DND-41 (cell line): ENCODE measurements around the gene CLDN34.

Experiments used
- ATAC-seq: fragments of 200-7000 bp; cut with Tn5 transposase; 3 replicates; pipeline ENCODE4 v1.9.1; 2021; ENCODE audit warnings: low read depth; ENCODE audit not compliant: insufficient read depth
- DNase-seq: peaks from one replicate; pipeline ENCODE4 v3.0.0-alpha.2; 2020
- H2AFZ ChIP-seq: 2 replicates; pipeline ENCODE4 v1.6.0; 2012; ENCODE audit warnings: low read depth, low read length
- H3K27ac ChIP-seq: 2 replicates; pipeline ENCODE4 v1.5.1; 2012; ENCODE audit warnings: low read length, inconsistent platforms
- H3K27me3 ChIP-seq: fragments of 200-600 bp; sonication (generic); 2 replicates; pipeline ENCODE4 v1.6.0; 2012; ENCODE audit warnings: low read length, mild to moderate bottlenecking, inconsistent platforms; ENCODE audit not compliant: insufficient read depth, poor library complexity
- H3K36me3 ChIP-seq: 2 replicates; pipeline ENCODE4 v1.5.1; 2012; ENCODE audit warnings: low read length, inconsistent platforms; ENCODE audit not compliant: insufficient read depth
- H3K4me1 ChIP-seq: 2 replicates; pipeline ENCODE4 v1.5.1; 2012; ENCODE audit warnings: mild to moderate bottlenecking, low read length; ENCODE audit not compliant: insufficient read depth
- H3K4me2 ChIP-seq: 2 replicates; pipeline ENCODE4 v1.6.0; 2012; ENCODE audit warnings: mild to moderate bottlenecking, moderate library complexity, low read length, inconsistent platforms; ENCODE audit not compliant: insufficient read depth
- H3K4me3 ChIP-seq, 2 experiments: fragments of 200-600 bp in 1 of 2; shearing (Covaris generic) in 1 of 2; 2 replicates each; pipeline ENCODE4 v1.5.1; 2012 to 2016; ENCODE audit warnings: inconsistent platforms in 2 of 2, low read length in 2 of 2, mild to moderate bottlenecking in 2 of 2, low read depth in 1 of 2, moderate library complexity in 1 of 2
- H3K79me2 ChIP-seq: 2 replicates; pipeline ENCODE4 v1.6.0; 2012; ENCODE audit warnings: low read length, inconsistent platforms; ENCODE audit not compliant: insufficient read depth
- H3K9ac ChIP-seq: 2 replicates; pipeline ENCODE4 v1.6.0; 2012; ENCODE audit warnings: low read depth, mild to moderate bottlenecking, inconsistent platforms, low read length, moderate library complexity
- H3K9me3 ChIP-seq: 2 replicates; pipeline ENCODE4 v1.5.1; 2012; ENCODE audit warnings: low read length, moderate library complexity, mild to moderate bottlenecking, inconsistent platforms; ENCODE audit not compliant: insufficient read depth, severe bottlenecking
- H4K20me1 ChIP-seq: 2 replicates; pipeline ENCODE4 v1.6.0; 2012; ENCODE audit warnings: low read length; ENCODE audit not compliant: insufficient read depth
- CTCF ChIP-seq: IDR thresholded peaks from 2 replicates; pipeline ENCODE4 v1.5.1; 2012; ENCODE audit warnings: borderline replicate concordance, low read length, moderate library complexity, mild to moderate bottlenecking; ENCODE audit not compliant: poor library complexity, severe bottlenecking; ENCODE audit errors: extremely low read depth
- EZH2 ChIP-seq: IDR thresholded peaks from 3 replicates; pipeline ENCODE4 v1.6.1; 2012; ENCODE audit warnings: borderline replicate concordance, low read depth, mild to moderate bottlenecking, moderate library complexity, low read length, inconsistent platforms; ENCODE audit not compliant: severe bottlenecking

Gene CLDN34

GRCh38 chrX:9958183-9958582, 9.0 kb upstream of the CLDN34 start:
- H3K9ac ChIP-seq = no peak overlapping the region
- H3K4me2 ChIP-seq = no peak overlapping the region
- no peaks in the 10 kb centered on the region for H3K4me1 ChIP-seq
- TF ChIP-seq CTCF (no peak), EZH2 (no peak)
- H4K20me1 ChIP-seq = no peaks in the 10 kb centered on the region
- no peak overlapping the region for H3K27ac ChIP-seq
- ATAC-seq (no peak), DNase-seq (no peak)
- no peaks in the 10 kb centered on the region for H3K9me3 ChIP-seq
- no peaks in the 10 kb centered on the region for H3K79me2 ChIP-seq
- no peaks in the 10 kb centered on the region for H3K27me3 ChIP-seq
- no peak overlapping the region for H2AFZ ChIP-seq
- H3K4me3 ChIP-seq = no peak overlapping the region
- H3K36me3 ChIP-seq = no peaks in the 10 kb centered on the region

- Histone ChIP-seq H3K9me3 (no peaks in the 10 kb centered on the region), H3K9ac (no peak overlapping the region), H4K20me1 (no peaks in the 10 kb centered on the region), H2AFZ (no peak overlapping the region), H3K4me2 (no peak overlapping the region), H3K4me3 (no peak overlapping the region), H3K27ac (no peak overlapping the region), H3K27me3 (no peaks in the 10 kb centered on the region), H3K36me3 (no peaks in the 10 kb centered on the region), H3K4me1 (no peaks in the 10 kb centered on the region), H3K79me2 (no peaks in the 10 kb centered on the region)
- TF ChIP-seq EZH2 (no peak), CTCF (no peak)
- ATAC-seq (no peak), DNase-seq (no peak)
These were observed 5.4 kb upstream of the CLDN34 start for GRCh38 chrX:9961750-9962149.

- Histone ChIP-seq H3K36me3 (no peaks in the 10 kb centered on the region), H3K9me3 (no peaks in the 10 kb centered on the region), H3K4me2 (no peak overlapping the region), H3K27me3 (no peaks in the 10 kb centered on the region), H4K20me1 (no peaks in the 10 kb centered on the region), H3K4me1 (no peaks in the 10 kb centered on the region), H3K27ac (no peak overlapping the region), H3K79me2 (no peaks in the 10 kb centered on the region), H3K4me3 (no peak overlapping the region), H3K9ac (no peak overlapping the region), H2AFZ (no peak overlapping the region)
- ATAC-seq = no peak
- DNase-seq = no peak
- TF ChIP-seq CTCF (no peak), EZH2 (no peak)
These were observed 10.5 kb downstream of the CLDN34 start for GRCh38 chrX:9977635-9978034.

GRCh38 chrX:9980401-9980800, 13.2 kb downstream of the CLDN34 start:
- H3K4me2 ChIP-seq = no peak overlapping the region
- DNase-seq = no peak
- TF ChIP-seq EZH2 (no peak), CTCF (no peak)
- H2AFZ ChIP-seq = no peak overlapping the region
- ATAC-seq = no peak
- no peaks in the 10 kb centered on the region for H3K9me3 ChIP-seq
- no peaks in the 10 kb centered on the region for H4K20me1 ChIP-seq
- no peak overlapping the region for H3K9ac ChIP-seq
- H3K4me3 ChIP-seq = no peak overlapping the region
- H3K27me3 ChIP-seq = no peaks in the 10 kb centered on the region
- H3K79me2 ChIP-seq = no peaks in the 10 kb centered on the region
- H3K27ac ChIP-seq = no peak overlapping the region
- H3K4me1 ChIP-seq = no peaks in the 10 kb centered on the region
- H3K36me3 ChIP-seq = no peaks in the 10 kb centered on the region
